ENCODE measurements around the gene GIGYF1. TPM values are rescaled to one million over a fixed set of nuclear protein-coding genes. Genes with fewer than 3 reads are reported as not detected.

Gene GIGYF1
- total and polyA plus RNA-seq, 2 of the 13 experiments (the other 11 are each of a cell fraction or from before 2014, with no cell fraction given): 7.6 to 16.1 TPM

GRCh38 chr7:100675105-100675451, 19.0 kb downstream of the GIGYF1 start (continued):
- TF ChIP-seq ZNF142 (CRISPR knock-in tag; IDR thresholded peaks at IDR 0.05) (0 out of 2 replicates have a peak, but pooled peaks have one; percentile 34), ZBTB7A (CRISPR knock-in tag; IDR thresholded peaks at IDR 0.05) (no peak), TFAP4 (IDR thresholded peaks at IDR 0.05; ENCODE audit: borderline replicate concordance, low read depth) (no peak), BCL3 (CRISPR knock-in tag; IDR thresholded peaks at IDR 0.05) (no peak), ZXDC (CRISPR knock-in tag; IDR thresholded peaks at IDR 0.05) (no peak), GATAD1 (CRISPR knock-in tag; IDR thresholded peaks at IDR 0.05) (no peak), GZF1 (CRISPR knock-in tag; IDR thresholded peaks at IDR 0.05) (peak; percentile 96), ZNF589 (CRISPR knock-in tag; conservative IDR thresholded peaks at IDR 0.05) (no peak), AKNA (CRISPR knock-in tag; IDR thresholded peaks at IDR 0.05; ENCODE audit: borderline replicate concordance) (no peak), ZNF781 (CRISPR knock-in tag; IDR thresholded peaks at IDR 0.05; ENCODE audit: borderline replicate concordance, not compliant biosample characterization) (no peak), KDM3A (CRISPR knock-in tag; IDR thresholded peaks at IDR 0.05; ENCODE audit: low read depth) (no peak), CCDC6 (CRISPR knock-in tag; IDR thresholded peaks at IDR 0.05) (no peak)

Data from HepG2 (cell line).